HG03342 (cell line): ENCODE measurements around the gene AKT2.

Source experiments
- ATAC-seq: cut with Tn5 transposase; IDR thresholded peaks from one replicate; pipeline ENCODE4 v1.9.1; 2021; ENCODE audit warnings: mild to moderate bottlenecking, moderate library complexity; ENCODE audit not compliant: unreplicated experiment

Gene AKT2

DNA sequence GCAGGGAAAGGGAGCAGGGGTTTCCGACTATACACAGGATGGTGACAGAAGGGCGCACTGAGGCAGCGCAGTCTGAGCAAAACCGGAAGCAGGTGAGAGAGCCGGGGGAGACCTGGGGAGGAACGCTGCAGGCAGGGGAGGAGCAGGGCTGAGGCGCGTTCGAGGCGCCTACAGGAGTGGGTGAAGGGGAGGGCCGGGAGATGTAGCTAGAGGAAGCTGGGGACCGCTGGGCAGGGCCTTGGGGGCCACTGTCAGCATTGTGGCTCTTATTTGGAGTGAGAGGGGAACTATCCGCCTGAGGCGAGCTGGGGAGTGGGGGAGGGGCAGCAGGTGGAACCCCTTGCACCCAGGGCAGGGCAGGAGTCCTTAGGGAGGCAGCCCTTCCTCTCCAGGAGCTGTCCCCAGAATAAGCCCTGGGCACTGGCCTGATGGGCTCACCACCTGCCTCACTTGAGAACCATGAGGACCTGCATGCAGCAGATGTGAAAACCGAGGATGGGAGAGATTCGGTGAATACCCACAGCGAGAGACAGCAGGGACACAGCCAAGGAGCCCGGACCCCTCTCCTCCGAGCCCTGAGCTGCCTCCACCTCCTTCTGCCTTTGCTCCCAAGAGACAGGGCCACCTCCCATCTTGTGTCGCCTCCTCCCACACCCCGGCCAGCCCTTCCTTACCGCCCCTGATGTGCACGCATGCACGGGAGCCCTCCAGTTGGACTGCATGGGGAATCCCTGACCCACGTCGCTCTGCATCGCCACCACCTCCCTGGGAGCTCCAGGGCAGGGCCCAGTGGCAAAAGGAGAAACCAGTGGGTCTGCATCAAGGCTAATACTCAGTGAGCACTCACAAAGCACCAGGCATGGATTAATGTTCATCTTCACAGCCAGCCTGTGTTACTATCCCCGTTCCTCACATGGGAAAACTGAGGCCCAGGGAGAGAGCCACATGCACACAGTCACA, 10.3 kb downstream of the AKT2 start:
- ATAC-seq = no peak

DNA sequence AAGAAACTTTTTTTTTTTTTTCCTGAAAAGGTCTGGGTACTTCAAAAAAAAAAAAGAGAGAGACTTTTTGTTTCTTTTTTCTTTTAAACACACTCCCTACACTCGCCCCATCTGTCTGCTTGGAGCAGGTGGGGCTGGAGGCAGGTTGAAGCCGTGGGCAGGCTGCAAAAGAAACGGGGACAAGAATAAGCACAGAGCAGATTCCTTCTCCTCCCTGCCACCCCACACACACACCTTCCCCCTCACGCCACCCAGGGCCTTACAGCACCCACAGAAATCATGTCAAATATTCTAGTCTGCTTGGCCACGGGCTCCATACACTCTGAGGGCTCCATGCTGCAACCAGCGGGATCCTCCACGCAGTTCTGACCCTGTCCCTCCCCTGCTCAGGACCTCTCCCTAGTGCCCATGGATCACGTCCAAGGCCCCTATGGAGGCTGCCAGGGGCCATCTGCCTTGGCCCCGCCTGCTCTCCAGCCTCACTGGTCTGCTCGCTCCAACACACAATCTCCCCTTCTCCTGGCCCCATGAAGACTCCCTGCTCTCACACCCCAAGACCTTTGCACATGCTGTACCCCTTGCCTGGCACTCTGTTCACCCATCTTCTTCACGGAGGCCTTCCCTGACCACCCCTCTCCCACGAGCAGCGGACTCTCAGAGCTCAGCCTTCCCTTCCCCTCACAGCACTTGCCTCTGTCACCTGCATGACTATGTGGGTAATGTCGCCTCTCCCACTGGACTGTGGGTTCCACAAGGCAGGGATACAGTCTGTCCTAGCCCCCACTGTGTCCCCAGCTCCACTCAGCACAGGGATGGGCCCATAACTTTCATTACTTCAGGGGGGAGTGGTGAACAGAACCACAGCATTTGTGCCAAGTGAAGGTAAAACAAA, 11.4 kb downstream of the AKT2 start:
- ATAC-seq = no peak

DNA sequence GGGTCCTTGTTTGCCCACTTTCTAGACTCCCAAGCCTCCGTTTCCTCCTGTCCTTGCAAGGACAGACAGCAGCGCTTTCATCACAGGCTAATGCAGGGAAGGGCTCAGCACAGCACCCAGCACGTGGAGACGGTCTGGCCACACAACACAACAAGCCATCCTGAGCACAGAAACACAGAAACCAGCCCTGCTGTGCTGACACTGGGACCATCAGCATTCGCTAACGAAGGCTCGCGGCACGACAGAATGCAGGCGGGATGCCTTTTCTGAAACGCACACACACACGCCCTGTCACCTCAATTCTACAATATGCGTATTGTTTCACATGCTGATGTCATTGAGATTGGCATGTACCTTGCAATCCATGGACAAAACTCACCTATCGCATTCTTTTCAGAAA, 12.9 kb downstream of the AKT2 start:
- no peak for ATAC-seq

DNA sequence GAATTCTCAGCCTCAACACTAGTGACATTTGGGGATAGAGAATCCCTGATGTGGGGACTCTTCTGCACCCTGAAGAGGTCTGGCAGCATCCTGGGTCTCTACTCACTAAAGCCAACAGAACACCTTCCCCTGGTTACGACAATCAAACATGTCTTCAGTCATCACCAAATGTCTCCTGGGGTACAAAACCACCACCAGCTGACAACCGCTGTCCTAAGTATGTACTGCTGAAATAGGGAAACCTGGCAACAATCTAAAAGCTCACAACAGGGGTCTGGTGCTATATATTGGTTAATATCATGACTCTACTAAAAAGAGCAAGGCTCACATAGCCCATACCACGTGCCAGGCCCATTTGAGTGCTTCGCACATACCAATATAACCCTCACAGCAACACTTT, 13.4 kb downstream of the AKT2 start:
- no peak for ATAC-seq

DNA sequence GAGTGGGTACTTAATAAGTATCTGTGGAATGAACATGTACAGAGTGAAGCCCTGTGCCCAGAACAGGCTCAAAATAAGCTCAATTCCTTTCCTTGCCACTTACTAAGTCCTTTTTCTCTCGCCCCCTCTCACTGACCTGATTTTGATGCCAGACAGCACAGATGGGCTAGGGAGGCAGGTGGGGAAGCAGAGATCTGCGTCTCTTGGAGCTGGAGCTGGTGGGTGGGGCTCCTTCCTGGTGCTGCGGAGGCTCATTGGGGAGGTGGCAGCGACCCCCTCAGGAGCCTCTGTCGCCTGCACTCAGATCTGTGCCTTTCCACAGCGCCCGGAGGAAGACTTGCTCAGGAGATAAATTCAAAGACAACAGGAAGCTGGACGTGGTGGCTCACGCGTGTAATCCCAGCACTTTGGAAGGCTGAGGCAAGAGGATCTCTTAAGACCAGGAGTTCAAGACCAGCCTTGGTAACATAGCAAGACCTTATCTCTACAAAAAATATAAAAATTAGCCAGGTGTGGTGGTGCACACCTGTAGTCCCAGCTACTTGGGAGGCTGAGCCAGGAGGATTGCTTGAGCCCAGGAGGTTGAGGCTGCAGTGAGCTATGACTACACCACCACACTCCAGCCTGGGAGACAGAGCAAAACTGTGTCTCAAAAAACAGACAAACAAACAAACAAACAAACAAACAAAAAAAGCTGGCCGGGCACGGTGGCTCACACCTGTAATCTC, 14.6 kb downstream of the AKT2 start:
- no peak for ATAC-seq

DNA sequence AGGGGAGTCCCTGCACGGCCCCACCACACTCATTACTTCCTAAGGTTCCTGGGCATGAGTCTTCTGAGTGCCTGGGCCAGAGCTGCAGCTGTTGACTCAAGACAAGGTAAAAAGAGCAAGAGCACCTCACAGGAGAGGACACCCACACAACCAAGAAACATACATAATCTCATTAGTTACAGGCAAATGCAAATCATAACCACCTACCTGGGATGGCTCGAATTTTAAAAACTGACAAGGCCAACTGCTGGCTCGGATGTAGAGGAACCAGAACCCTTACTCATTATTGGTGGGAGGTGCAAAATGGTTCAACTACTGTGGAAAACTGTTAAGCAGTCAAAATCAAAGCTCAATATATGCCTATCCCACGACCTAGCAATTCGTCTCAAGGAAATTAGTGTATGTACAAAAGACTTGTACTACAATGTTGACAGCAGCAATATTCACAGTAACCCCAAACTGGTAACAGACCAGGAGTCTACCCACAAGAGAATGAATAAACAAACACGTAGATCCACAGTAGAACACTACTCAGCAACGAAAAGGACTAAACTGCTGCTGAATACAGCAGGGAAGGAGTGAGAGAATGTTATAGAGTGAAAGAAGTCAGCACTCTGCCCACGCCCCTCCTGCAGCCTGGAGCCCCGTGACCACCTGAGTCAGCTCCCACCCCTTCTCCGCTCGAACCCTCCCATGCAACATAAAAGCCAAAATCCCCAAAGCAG, 15.8 kb downstream of the AKT2 start:
- no peak for ATAC-seq

DNA sequence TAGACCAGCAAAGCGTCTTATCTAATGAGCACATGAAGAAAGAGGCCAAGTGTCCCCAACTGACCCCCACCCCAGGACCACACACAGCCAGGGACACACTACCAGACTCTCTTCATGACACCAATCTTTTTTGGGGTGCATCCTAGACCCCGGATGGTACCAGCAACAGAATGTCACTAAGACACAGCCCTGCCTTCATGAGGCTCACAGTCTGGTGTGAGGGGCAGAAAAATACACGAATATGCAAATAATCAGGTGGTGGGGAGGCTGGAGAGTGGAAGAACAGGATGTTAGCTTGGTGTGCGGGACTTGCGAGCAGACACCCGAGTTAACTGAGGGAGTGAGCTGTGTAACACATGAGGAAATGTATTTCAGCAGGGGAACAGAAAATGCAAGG, 17.5 kb downstream of the AKT2 start:
- no peak for ATAC-seq

DNA sequence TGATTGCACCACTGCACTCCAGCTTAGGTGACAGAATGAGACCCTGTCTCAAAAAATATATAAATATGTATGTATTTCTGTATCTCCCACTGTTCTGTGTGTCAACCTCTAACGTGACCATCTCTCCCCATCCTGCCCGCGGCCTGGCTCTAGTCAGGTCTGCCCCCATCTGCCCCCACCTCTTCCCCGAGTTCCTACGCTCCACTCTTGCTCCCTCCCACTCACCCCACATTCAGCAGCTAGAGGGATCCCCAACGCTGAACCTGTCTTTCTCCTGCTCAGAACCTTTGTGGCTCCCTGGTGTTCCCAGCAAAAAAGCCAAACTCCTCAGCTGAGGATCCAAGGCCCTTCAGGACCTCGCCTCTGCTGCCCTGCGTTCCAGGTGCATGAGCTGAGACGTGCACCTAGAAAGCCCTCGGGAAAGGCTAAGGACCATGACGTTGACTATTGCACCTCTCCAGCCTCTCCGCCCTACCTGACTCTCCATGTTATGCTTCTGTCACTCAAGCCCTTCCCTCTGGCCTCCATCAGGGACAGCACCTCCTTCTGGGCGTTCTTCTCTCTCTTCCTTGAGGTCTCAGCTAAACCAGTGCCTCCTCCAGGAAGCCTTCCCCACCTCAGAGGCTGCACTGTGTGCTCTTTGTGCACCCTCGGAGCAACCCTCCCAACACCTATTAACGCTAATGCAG, 18.1 kb downstream of the AKT2 start:
- ATAC-seq = no peak

DNA sequence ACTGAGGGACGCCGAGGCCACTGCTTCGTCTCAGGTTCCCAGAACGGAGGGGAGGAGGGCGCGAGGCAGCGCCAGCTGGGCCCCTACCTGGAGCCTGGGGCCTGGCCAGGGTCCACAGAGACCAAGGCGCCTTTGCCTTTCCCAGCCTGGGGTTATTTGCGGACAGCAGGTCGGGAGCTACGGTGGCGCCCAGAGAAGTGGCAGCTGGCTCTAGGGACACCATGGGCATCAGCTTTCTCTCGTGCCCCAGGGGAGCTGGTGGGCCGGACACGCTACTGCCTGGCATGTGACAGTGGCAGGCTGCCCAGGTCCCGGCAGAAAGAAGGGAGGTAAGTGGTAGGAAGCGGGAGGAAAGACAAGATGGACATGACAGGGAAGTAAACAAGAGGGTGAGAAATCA, 19.0 kb downstream of the AKT2 start:
- no peak for ATAC-seq

DNA sequence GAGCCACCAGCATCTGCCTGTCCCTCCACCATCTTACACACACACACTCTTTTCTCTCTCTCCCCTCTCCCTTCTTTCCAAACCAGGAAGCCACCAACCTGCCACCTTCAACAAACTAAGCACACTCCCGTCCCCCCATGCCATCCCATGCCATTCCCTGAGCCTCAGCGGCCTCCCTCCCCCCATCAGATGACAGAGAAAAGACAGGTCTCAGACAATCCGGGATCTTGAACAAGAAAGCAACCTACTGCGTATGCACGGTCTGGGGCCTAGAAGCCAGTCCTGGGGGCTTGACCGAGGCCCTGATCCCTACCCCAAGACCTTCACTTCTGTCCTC, 19.4 kb downstream of the AKT2 start:
- ATAC-seq = no peak

DNA sequence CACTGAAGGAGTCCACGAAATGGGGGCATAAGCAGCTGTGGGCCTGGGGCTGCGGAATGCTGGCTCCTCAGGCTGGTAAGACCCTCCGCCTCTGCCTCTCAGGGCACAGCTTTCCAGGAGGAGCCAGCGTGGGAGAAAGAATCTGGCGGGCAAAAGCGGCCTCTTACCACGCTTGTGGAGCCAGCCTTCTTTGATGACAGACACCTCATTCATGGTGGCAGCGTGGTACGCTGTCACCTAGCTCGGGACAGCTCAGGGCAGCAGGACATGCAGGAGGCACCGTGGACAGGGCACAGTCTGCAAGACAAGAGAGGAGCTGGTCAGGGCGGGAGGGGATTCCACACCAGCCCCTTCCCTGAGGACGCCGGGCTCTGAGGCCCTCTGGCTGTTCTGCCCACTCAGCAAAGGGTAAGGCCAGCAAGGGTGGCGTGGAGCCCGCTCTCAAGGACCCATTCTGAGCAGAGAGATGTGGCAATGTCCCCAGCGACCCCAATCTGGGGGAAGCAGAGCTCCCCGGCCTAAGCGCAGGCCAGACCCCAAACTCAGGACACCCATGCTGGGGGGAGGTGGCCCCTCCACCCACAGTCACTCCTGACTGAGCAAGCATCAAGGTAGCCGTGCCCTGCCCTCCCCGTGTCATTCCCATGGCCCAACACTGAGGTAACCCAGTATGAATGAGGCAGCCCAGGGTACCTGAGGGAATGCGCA, 19.9 kb downstream of the AKT2 start:
- ATAC-seq = no peak

DNA sequence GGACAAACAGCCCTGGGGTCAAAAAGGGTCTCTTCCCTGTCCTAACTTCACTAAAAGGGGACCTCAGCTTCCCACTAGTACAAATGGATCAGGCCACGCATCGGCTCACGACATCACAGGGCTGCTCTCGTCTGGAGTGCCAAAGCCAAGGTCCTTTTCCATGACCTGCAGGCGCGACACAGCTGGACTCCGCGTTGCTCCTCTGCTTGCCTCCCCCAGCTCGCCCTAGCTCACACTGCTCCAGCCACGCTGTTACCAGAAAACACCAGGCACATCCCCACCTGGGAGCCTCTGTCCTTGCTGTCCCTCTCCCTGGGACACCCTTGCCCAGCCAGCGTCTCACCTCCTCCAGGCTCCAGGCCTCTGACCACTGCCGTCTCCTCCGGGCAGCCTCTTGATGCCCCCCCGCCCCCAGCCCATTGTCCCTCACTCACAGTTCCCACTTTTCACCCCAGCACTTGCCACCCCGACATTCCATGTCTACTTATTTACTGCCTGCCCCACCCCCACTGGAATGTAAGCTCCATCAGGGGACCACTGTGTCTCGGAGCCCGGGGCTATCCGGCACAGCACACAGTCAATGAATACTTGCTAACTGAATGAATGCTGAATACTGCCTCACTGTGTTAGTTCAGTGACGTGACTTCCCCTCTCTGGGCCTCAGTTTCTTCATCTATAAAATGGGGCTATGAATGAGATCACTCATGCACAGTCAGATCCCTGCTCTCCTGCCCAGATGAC, 20.7 kb downstream of the AKT2 start:
- ATAC-seq = no peak

DNA sequence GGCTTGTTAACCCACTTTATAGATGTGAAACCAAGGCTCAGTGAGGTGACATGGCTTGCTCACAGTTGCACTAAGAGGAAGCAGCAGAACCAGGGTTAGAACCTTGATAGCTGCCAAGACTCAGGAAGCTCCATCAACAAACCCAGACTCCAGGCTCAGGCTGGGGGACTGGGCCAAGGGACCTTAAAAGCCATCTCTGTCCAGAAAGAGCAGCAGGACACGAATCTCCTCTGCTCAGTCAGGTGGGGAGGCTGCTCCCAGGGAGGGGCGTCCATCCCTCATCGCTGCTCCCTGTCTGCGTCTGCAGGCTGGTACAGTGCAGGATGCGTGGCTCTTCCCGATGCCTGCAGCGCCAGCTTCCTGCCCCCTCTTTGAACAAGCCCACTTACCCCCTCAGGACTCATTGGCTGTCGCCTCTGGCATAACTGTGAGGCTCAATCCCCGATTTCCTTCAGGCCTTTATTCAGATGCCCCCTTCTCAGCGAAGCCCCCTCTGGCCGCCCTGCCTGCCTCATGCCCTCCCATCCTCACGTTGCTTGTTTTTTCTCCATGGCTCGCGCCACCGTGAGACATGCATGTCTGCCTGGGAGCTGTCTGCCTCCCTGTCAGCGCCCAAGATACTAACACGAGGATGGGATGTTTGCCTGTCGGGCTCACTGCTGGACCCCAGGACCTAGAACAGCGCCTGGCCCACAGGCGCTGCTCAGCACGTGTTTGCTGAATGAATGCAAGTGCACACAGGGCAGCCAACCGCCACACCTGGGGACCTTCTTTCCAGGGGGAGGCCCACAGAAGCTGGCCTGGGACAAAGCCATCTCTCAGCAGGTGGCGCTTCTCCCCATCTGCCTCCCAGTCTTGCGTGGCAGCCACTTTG, 21.5 kb downstream of the AKT2 start:
- no peak for ATAC-seq

DNA sequence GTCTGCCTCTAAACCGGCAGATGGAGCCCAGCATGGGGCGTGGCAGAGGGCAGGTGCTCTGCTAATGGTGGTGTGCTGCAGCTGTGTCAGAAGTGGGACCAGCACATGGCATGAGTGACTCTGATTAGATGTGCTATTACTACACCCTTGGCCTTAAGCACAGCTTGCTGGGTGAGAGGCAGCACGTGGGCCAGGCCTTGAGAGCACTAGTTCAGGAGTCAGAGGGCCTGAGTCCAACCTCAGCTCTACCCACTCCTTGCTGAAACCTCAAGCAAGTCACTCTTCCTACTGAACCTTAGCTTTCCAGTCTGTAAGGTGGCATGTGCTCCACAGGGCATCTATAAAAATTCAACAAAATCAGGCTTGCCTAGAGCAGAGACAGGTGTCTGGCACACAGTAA, 22.7 kb downstream of the AKT2 start:
- ATAC-seq = no peak

DNA sequence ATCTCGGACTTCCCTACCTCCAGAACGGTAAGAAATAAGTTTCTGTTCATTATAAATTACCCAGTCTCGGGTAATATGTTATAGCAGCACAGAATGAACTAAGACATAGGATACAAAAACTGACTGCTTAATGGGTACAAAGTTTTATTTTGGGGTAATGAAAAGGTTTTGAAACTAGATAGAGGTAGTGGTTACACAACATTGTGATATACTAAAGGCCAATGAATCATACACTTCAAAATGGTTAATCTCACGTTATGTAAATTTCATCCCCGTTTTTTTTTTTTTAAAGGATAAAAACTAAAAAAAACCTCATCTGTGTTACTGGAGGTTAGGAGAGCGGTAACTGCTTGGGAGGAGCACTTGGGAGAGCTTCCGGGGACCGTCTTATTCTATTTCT, 23.5 kb downstream of the AKT2 start:
- ATAC-seq = no peak

DNA sequence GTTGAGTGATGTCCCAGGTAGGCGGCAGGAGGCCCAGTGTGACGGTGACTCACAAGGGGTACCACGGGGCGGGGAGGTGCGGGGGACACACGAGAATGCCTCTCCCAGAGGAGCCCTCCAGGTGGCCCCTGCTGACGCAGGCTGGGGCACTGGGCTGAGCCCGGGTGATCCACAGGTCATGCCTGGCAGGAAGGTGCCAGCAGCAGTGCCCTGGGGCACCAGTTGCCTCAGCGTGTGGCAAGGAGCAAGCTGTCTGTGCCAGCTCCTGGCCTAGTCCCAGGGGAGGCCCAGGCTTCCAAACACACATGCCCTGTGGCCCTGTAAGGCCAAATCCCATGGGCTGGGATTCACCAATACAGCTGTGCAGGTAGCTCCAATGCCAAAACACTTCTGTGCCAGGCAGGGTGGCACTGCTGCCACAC, 28.0 kb downstream of the AKT2 start:
- no peak for ATAC-seq

DNA sequence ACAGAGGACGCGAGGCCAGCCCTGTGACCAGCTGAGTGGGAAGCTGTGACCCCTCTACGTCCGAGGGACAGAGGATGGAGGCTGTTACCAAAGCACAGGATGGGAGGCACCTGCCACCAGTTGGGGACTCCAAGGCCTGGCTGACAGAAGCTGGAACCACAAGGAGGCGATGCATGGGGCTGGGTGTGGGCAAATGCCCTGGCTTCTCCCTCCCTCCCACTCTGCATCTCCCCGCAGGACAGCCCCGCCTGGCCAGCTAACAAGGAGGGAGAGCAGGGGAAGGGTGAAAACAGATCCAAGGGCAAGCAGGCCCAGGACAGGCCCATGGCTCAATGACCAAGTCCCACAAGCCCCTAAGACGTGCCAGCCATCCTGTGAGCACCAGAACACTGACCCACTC, 28.6 kb downstream of the AKT2 start:
- no peak for ATAC-seq

DNA sequence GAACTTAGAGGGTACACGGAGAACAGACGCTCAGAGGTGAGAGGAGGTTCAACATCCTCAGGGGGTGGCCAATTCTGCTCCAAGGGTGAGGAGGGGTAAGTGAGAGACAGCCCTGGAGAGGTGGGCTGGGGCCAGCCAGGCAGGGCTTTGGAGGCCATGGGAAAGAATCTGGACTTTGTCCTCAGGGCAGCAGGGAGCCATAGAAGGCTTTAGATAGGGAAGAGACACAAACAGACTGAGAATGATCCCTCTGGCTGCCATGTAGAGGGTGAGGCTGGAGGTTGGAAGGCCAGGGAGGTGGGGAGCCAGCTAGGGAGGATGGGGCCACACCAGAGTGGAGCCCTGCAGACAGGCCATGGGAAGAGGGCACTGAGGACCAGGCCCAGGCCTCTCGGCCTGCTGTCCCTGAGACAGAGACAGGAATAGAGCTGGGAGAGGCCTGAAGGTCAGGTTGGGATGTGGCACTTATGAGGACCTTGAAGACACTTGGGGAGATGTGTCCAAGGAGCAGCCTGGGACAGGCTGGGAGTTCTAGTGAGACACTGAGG, 29.5 kb downstream of the AKT2 start:
- ATAC-seq = no peak
